Uterus (tissue), 4 donors: ENCODE data around the gene C16orf95. TPM values are rescaled to one million over a fixed set of nuclear protein-coding genes. Genes with fewer than 3 reads are reported as not detected.

Source experiments
- DNase-seq, 2 donors: peaks; one replicate each; pipeline ENCODE4 v3.0.0-alpha.2; 2019 to 2020
- H3K27ac ChIP-seq, 2 donors: fragments of 200-600 bp; sonication (generic); 1 replicate in 1 of 2; 2 replicates in 1 of 2; pipeline ENCODE4 v1.5.1; 2016 to 2018
- H3K27me3 ChIP-seq, 2 donors: fragments of 200-600 bp; sonication (generic); one replicate each; pipeline ENCODE4 v1.5.1; 2018 to 2019; ENCODE audit warnings: control low read depth in 1 of 2
- H3K36me3 ChIP-seq, 2 donors: fragments of 200-600 bp; sonication (generic); one replicate each; pipeline ENCODE4 v1.5.1; 2019; ENCODE audit warnings: control low read depth in 1 of 2
- H3K4me1 ChIP-seq, 2 donors: fragments of 200-600 bp; sonication (generic); one replicate each; pipeline ENCODE4 v1.5.1; 2018 to 2019; ENCODE audit warnings: control low read depth in 1 of 2
- H3K4me3 ChIP-seq, 2 donors: fragments of 200-600 bp; sonication (generic); 1 replicate in 1 of 2; 2 replicates in 1 of 2; pipeline ENCODE4 v1.5.1; 2018 to 2019; ENCODE audit warnings: mild to moderate bottlenecking in 1 of 2
- H3K9me3 ChIP-seq, 2 donors: fragments of 200-600 bp; sonication (generic); one replicate each; pipeline ENCODE4 v1.5.1; 2019; ENCODE audit warnings: control low read depth in 1 of 2
- CTCF ChIP-seq, 4 experiments: fragments of 200-600 bp in 2 of 4; fragments of 450-650 bp in 2 of 4; sonication (generic) in 2 of 4; IDR thresholded peaks; one replicate each; pipeline ENCODE4 v1.5.1; 2016 to 2019; ENCODE audit warnings: antibody characterized with exemption in 4 of 4, mild to moderate bottlenecking in 2 of 4, moderate library complexity in 1 of 4
- POLR2A ChIP-seq, 2 donors: fragments of 450-650 bp; IDR thresholded peaks; one replicate each; pipeline ENCODE4 v1.6.1; 2016; ENCODE audit warnings: antibody characterized with exemption in 2 of 2, mild to moderate bottlenecking in 1 of 2, moderate library complexity in 1 of 2
- intact Hi-C: fragments of 100-400 bp; cut with DNase I; formaldehyde crosslinking; loops from one replicate; pipeline ENCODE4 v1.15.1; 2023; ENCODE audit warnings: low total_unique reads
- total RNA-seq, 4 donors: library from RNA; depleted of rRNA in 3 of 4; stranded (reverse); fragments of >200 nt in 3 of 4; gene quantifications; one replicate each; pipeline versions ENCODE4 v1.1.0 to v1.2.4, GENCODE V29; 2014 to 2023
- donor health status: DM: yes; HTN: yes; CAD: no.

The C16orf95 gene
- total RNA-seq, 4 donors from 2014 or later, result 3.2 to 4.2 TPM; not detected in 2

GRCh38 chr16:87346517-87347060 is 29.4 kb upstream of the C16orf95 start:
- Histone ChIP-seq H3K27ac (no peak overlapping the region), H3K36me3 (no peaks in the 10 kb centered on the region)
- intact Hi-C loops, result no loop called here

GRCh38 chr16:87345726-87346424 is 28.7 kb upstream of the C16orf95 start:
- no peaks in the 10 kb centered on the region for H3K36me3 ChIP-seq
- TF ChIP-seq POLR2A (IDR thresholded peaks at IDR 0.05) (no peak), CTCF (IDR thresholded peaks at IDR 0.05) (no peak)
- H3K4me1 ChIP-seq, result peaks cover 0 to 2% of the 10 kb centered on the region in 2 donors
- DNase-seq, result no peak
- H3K27ac ChIP-seq, result peak overlapping the region; percentile 11 to 50
- intact Hi-C loops, result no loop called here
- H3K4me3 ChIP-seq, result no peak overlapping the region
- no peaks in the 10 kb centered on the region for H3K27me3 ChIP-seq
- H3K9me3 ChIP-seq, result no peaks in the 10 kb centered on the region

More at GRCh38 chr16:87346517-87347060, 29.4 kb upstream of the C16orf95 start:
- Histone ChIP-seq H3K27me3 (no peaks in the 10 kb centered on the region), H3K4me1 (peaks cover 0 to 2% of the 10 kb centered on the region in 2 donors), H3K4me3 (no peak overlapping the region), H3K9me3 (no peaks in the 10 kb centered on the region)
- no peak for DNase-seq
- TF ChIP-seq POLR2A (IDR thresholded peaks at IDR 0.05), result no peak

GRCh38 chr16:87344931-87345631 is 27.9 kb upstream of the C16orf95 start:
- H3K27me3 ChIP-seq, result no peaks in the 10 kb centered on the region
- H3K9me3 ChIP-seq, result no peaks in the 10 kb centered on the region
- peak in 1 of 2 donors; percentile 42 for DNase-seq
- no peak for TF ChIP-seq POLR2A (IDR thresholded peaks at IDR 0.05)
- no peak overlapping the region for H3K4me3 ChIP-seq
- no peaks in the 10 kb centered on the region for H3K36me3 ChIP-seq
- peak overlapping the region; percentile 50 to 55 for H3K27ac ChIP-seq
- intact Hi-C loops, result no loop called here
- no peaks in the 10 kb centered on the region for H3K4me1 ChIP-seq

- no peaks in the 10 kb centered on the region for H3K4me1 ChIP-seq
- no peaks in the 10 kb centered on the region for H3K27me3 ChIP-seq
- peak overlapping the region; percentile 50 to 55 for H3K27ac ChIP-seq
- H3K9me3 ChIP-seq, result no peaks in the 10 kb centered on the region
- no peak for DNase-seq
- intact Hi-C loops, result no loop called here
- no peak for TF ChIP-seq CTCF (IDR thresholded peaks at IDR 0.05)
- no peak for TF ChIP-seq POLR2A (IDR thresholded peaks at IDR 0.05)
- no peaks in the 10 kb centered on the region for H3K36me3 ChIP-seq
- H3K4me3 ChIP-seq, result no peak overlapping the region
Measured at GRCh38 chr16:87344165-87344930, 27.2 kb upstream of the C16orf95 start.

- TF ChIP-seq CTCF (IDR thresholded peaks at IDR 0.05), result no peak
- no peak for TF ChIP-seq POLR2A (IDR thresholded peaks at IDR 0.05)
- no peaks in the 10 kb centered on the region for H3K4me1 ChIP-seq
- H3K27ac ChIP-seq, result peak overlapping the region in 1 of 2 donors; percentile 50
- no peaks in the 10 kb centered on the region for H3K27me3 ChIP-seq
- H3K4me3 ChIP-seq, result no peak overlapping the region
- no peak for DNase-seq
- H3K9me3 ChIP-seq, result no peaks in the 10 kb centered on the region
- intact Hi-C loops, result no loop called here
- no peaks in the 10 kb centered on the region for H3K36me3 ChIP-seq
Measured at GRCh38 chr16:87343753-87344050, 26.5 kb upstream of the C16orf95 start.
